Stimulated activated CD8-positive, alpha-beta memory T cell treated with anti-CD3 and anti-CD28 coated beads, Interleukin-12 subunit alpha, Interleukin-12 subunit beta, amount 100 ng/mL, for 24 hours (primary cell): ENCODE data around the gene NFS1.
A peak's percentile ranks its signal among the peaks of the same experiment; 100 is the strongest.

Experiments
- DNase-seq: peaks from one replicate; pipeline ENCODE4 v3.0.0-alpha.2; 2020; ENCODE audit errors: extremely low read depth

NFS1 gene

GRCh38 chr20:35680452-35681183, 18.5 kb downstream of the NFS1 start:
- DNase-seq: no peak

- DNase-seq: no peak
These were observed 24.2 kb downstream of the NFS1 start for GRCh38 chr20:35674921-35675320.

GRCh38 chr20:35673884-35674283, 25.3 kb downstream of the NFS1 start:
- no peak for DNase-seq

- DNase-seq: no peak
These were observed 29.5 kb downstream of the NFS1 start for GRCh38 chr20:35669681-35670080.

GRCh38 chr20:35669221-35669620, 29.9 kb downstream of the NFS1 start:
- DNase-seq: no peak

GRCh38 chr20:35665949-35666288, 33.2 kb downstream of the NFS1 start:
- no peak for DNase-seq

- DNase-seq: peak; percentile 75
These were observed 34.5 kb downstream of the NFS1 start, which contains the start of the genes CPNE1 and RBM12 for GRCh38 chr20:35664466-35665206. CPNE1 (minus strand) TSS chr20:35664900; CDS start chr20:35632923, 31,977 bp downstream. RBM12 (minus strand) TSS chr20:35664900; CDS start chr20:35655322, 9,578 bp downstream.

GRCh38 chr20:35663516-35664465, 35.4 kb downstream of the NFS1 start:
- DNase-seq: peak; percentile 16

- no peak for DNase-seq
These were observed 36.6 kb downstream of the NFS1 start for GRCh38 chr20:35662551-35662950.

GRCh38 chr20:35661908-35662307, 37.2 kb downstream of the NFS1 start:
- no peak for DNase-seq

GRCh38 chr20:35661053-35661452, 38.1 kb downstream of the NFS1 start:
- DNase-seq: no peak

GRCh38 chr20:35660122-35660937, 38.8 kb downstream of the NFS1 start:
- no peak for DNase-seq

- no peak for DNase-seq
These were observed 41.9 kb downstream of the NFS1 start for GRCh38 chr20:35657271-35657670.

- DNase-seq: no peak
These were observed 44.7 kb downstream of the NFS1 start for GRCh38 chr20:35654415-35654814.

- no peak for DNase-seq
These were observed 45.3 kb downstream of the NFS1 start for GRCh38 chr20:35653893-35654292.

- DNase-seq: no peak
These were observed 45.8 kb downstream of the NFS1 start for GRCh38 chr20:35653430-35653734.

- no peak for DNase-seq
These were observed 46.3 kb downstream of the NFS1 start for GRCh38 chr20:35652641-35653429.

- DNase-seq: no peak
These were observed 47.2 kb downstream of the NFS1 start for GRCh38 chr20:35651958-35652357.

- DNase-seq: no peak
These were observed 48.5 kb downstream of the NFS1 start for GRCh38 chr20:35650632-35651031.

GRCh38 chr20:35648836-35649235, 50.3 kb downstream of the NFS1 start:
- no peak for DNase-seq

GRCh38 chr20:35644806-35645205, 54.3 kb downstream of the NFS1 start:
- DNase-seq: no peak
